Measurements from ENCODE around the gene TNFRSF12A. TPM values are rescaled to one million over a fixed set of nuclear protein-coding genes. Genes with fewer than 3 reads are reported as not detected.
A peak's percentile ranks its signal among the peaks of the same experiment; 100 is the strongest.

TNFRSF12A gene
- total and polyA plus RNA-seq, 9 donors, result 3.7 to 52.5 (median 8.5) TPM

DNA sequence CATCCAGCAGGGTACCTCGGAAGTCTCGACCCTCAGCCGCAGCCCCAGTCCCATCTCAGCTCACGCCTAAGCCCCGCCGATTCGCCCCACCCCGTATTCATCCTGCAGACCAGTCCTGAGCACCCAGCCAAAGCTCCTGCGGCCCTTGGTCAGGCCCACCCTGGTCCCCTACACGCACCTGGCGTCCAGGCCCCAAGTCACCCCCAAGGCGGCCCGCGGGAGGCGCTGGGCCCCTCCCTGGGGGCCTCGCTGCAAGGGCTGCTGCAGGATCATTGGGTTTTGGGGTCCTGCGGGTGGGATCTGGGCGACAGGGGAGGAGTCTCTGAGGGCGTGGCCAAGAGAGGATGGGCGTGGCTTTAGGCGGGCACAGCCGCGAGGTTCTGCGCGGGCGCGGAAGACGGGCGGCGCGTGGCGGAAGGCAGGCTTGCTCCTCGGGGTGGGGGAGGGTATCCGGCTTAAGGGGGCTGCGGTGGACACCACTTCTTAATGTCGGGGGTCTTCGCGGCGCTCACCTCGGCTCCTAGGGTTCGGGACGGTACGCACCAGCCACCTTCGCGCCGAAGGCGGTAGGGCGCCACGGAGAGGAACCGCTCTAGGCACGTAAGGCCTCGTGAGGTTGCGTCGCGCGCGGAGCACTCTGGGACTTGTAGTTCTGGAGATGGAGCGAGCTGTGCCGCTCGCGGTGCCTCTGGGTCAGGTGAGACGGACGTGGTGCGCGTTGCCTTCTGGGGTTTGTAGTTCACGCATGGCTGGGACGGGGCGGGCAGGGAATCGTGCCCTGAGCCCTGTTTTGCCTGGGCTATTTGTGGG, 3.7 kb downstream of the TNFRSF12A start, which contains the start of the genes HCFC1R1 and THOC6:
HCFC1R1 (minus strand) TSS at position 274 of the 810 bp plus-strand sequence; CDS start at position 273, 1 bp downstream.
THOC6 (plus strand) TSS at position 367 of the 810 bp plus-strand sequence; CDS start at position 659, 292 bp downstream.
- Histone ChIP-seq H3K4me1 (ENCODE audit: insufficient read depth) (peaks cover 21% of the 10 kb centered on the region), H3K27me3 (no peaks in the 10 kb centered on the region), H3K27ac (peak within 1 kb of the TSS; percentile 91 to 92), H3K36me3 (no peaks in the 10 kb centered on the region), H3K9me3 (no peaks in the 10 kb centered on the region), H3K4me3 (peak within 1 kb of the TSS; percentile 76)
- DNase-seq, result peak; percentile 94 to 97 (median 95)
- intact Hi-C loops (cut with DNase I), result loop anchor here in 1 of 4 donors (10.0 kb wide), 1 partner anchor 261 kb away; the partner anchor contains the start of gene ZNF263
- 0 to 1% (median 0%) methylated on average over 49 to 69 of the region's 69 CpGs for WGBS, 3 donors
- TF ChIP-seq EP300 (IDR thresholded peaks at IDR 0.05) (no peak), POLR2A (IDR thresholded peaks at IDR 0.05) (peak; percentile 62)
- TF ChIP-seq, protein P1, sequence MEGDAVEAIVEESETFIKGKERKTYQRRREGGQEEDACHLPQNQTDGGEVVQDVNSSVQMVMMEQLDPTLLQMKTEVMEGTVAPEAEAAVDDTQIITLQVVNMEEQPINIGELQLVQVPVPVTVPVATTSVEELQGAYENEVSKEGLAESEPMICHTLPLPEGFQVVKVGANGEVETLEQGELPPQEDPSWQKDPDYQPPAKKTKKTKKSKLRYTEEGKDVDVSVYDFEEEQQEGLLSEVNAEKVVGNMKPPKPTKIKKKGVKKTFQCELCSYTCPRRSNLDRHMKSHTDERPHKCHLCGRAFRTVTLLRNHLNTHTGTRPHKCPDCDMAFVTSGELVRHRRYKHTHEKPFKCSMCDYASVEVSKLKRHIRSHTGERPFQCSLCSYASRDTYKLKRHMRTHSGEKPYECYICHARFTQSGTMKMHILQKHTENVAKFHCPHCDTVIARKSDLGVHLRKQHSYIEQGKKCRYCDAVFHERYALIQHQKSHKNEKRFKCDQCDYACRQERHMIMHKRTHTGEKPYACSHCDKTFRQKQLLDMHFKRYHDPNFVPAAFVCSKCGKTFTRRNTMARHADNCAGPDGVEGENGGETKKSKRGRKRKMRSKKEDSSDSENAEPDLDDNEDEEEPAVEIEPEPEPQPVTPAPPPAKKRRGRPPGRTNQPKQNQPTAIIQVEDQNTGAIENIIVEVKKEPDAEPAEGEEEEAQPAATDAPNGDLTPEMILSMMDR (IDR thresholded peaks at IDR 0.05), result peak in 1 of 3 donors; percentile 18

DNA sequence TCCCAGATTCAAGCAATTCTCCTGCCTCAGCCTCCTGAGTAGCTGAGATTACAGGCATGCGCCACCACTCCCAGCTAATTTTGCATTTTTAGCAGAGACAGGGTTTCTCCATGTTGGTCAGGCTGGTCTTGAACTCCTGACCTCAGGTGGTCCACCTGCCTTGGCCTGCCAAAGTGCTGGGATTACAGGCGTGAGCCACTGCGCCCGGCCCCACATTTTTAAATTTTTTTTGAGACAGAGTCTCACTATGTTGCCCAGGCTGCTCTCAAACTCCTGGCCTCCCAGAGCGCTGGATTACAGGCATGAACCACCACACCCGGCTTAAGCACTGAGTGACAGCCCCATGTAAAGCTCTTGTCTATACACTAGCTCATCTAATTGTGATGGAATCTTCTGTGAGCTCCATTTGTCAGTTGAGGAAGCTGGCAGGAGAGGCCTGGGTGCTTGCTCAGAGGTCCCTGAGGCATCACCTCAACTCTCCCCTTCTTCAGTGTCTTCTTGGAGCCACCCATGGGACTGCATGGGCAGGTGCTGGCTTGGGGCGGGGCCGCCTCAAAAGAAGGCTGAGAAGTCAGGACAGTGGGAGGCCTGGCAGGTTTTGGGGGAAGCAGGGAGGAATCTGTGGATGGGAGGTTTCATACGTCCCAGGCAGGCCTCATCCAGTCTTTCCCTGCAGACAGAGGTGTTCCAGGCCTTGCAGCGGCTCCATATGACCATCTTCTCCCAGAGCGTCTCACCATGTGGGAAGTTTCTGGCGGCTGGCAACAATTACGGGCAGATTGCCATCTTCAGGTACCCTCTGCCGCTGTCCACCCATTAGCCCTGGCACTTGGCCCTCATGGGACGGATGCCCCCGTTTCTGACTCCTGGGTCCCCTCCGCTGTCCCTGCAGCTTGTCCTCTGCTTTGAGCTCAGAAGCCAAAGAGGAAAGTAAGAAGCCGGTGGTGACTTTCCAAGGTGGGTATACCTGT, 5.1 kb downstream of the TNFRSF12A start:
- H3K27ac ChIP-seq, result no peak overlapping the region

DNA sequence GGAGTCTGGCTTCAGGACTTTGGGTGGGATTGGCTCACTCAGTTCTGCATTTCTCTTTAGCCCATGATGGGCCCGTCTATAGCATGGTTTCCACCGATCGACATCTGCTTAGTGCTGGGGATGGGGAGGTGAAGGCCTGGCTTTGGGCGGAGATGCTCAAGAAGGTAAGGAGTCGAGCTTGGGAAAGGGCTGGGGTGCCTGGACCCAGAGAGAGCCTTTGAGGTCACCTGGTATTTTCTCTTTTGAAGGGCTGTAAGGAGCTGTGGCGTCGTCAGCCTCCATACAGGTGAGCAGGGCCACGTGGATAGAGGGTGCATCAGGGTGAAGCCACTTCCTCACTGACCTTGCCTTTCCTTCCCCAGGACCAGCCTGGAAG, 5.8 kb downstream of the TNFRSF12A start:
- Histone ChIP-seq H3K9me3 (no peaks in the 10 kb centered on the region), H3K27ac (no peak overlapping the region), H3K27me3 (peaks cover 2% of the 10 kb centered on the region), H3K4me1 (ENCODE audit: insufficient read depth) (peaks cover 19% of the 10 kb centered on the region), H3K4me3 (no peak overlapping the region), H3K36me3 (no peaks in the 10 kb centered on the region)
- TF ChIP-seq EP300 (IDR thresholded peaks at IDR 0.05) (no peak), POLR2A (IDR thresholded peaks at IDR 0.05) (no peak)
- TF ChIP-seq, protein P1 (IDR thresholded peaks at IDR 0.05), result no peak
- DNase-seq, result no peak
- WGBS, 3 donors, result 92 to 96% (median 94%) methylated on average over 8 of the region's 8 CpGs
- intact Hi-C loops (cut with DNase I), result loop anchor here in 1 of 4 donors (10.0 kb wide), 1 partner anchor 259 kb away; the partner anchor contains the start of gene ZNF263

More for the DNA sequence above, 5.1 kb downstream of the TNFRSF12A start:
- TF ChIP-seq EP300 (IDR thresholded peaks at IDR 0.05), result no peak
- no peak for TF ChIP-seq POLR2A (IDR thresholded peaks at IDR 0.05)
- TF ChIP-seq, protein P1 (IDR thresholded peaks at IDR 0.05), result no peak
- intact Hi-C loops (cut with DNase I), result loop anchor here in 1 of 4 donors (10.0 kb wide), 1 partner anchor 259 kb away; the partner anchor contains the start of gene ZNF263
- peaks cover 2% of the 10 kb centered on the region for H3K27me3 ChIP-seq
- 88 to 94% (median 92%) methylated on average over 18 of the region's 18 CpGs for WGBS, 3 donors
- no peaks in the 10 kb centered on the region for H3K9me3 ChIP-seq
- no peak overlapping the region for H3K4me3 ChIP-seq
- H3K4me1 ChIP-seq (ENCODE audit: insufficient read depth), result peaks cover 19% of the 10 kb centered on the region
- peak in 3 of 5 donors; percentile 21 to 58 (median 40) for DNase-seq
- H3K36me3 ChIP-seq, result no peaks in the 10 kb centered on the region
